Effector CD4-positive, alpha-beta T cell (primary cell): ENCODE data around the gene CCDC178.

Experiments
- DNase-seq: peaks from one replicate; pipeline ENCODE4 v3.0.0-alpha.2; 2020

Gene CCDC178

DNA sequence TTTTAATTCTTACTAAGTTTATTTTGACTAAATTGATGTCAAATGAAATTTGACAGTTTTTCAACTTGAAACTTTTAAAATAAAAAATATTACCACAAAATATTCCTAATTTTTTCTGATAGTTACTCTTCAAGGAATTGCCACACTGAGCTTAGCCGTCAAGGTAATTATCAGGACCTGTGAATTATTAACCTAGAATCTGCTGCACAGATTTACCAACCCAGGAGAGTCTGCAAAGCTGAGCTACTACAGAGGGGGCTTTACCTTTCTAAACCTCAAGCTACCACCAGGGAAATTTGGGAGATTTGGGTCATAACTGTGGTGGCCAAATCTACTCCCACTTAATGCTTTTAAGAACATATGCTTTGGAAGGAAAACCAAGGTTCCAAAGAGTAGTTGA lies 324.6 kb downstream of the CCDC178 start:
- no peak for DNase-seq

DNA sequence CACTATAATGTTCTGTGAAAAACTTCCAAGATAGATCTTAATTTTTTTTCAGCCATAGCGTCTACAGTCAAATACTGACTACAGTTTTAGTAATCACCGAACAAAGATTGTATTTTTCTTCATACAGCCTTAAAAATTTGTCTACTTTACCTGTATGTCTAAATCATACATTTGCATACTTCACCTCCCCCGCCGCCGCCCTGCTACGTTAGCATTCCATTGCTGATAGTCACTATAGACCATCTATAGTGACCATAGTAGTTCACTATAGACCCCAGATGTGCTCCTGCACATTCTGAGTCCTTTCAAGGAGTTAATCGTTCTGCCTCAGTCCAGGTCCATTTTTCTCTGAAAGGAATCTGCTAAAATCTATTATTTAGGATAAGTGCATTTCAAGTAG lies 325.0 kb downstream of the CCDC178 start:
- DNase-seq = no peak

DNA sequence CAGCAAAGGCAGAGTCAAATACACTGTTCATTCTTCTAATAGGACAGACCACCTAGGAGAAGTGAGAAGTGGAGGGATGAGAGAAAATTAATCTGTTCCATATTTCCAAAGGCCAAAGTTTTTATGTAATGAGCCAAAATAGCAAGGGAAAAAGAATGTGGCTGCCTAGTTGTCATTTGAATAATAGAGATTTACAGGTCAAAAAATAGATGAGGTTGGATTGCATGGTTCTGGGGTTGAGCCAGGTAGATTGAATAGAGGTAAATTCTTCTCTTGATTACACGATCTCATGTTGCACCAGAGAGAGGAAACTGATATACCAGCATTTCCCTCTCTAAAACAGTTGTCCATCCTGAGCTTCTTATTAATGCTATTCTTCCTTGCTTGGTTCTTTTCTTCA lies 325.8 kb downstream of the CCDC178 start:
- no peak for DNase-seq

GRCh38 chr18:33113416-33113815 lies 327.1 kb downstream of the CCDC178 start:
- DNase-seq = no peak

DNA sequence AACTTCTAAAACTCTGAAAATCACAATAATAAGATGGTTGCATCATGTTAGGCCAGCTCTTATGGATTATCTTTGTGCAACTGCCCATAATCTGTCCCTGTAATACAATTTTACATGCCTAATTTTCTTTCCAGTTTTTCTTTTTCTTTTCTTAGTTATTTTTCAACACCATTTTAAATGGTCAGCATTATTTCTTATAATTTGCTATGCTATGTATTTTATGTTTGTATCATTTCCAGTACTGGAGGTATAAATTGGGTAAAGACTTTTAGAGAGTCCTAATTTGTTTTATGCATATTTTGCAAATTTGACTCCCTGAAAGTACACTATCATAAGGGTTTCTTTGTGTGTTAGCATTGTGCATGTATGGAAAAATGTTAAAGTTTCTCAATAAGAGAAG lies 333.0 kb downstream of the CCDC178 start:
- DNase-seq = no peak

- no peak for DNase-seq
Measured at GRCh38 chr18:33101316-33101715, 339.2 kb downstream of the CCDC178 start.

DNA sequence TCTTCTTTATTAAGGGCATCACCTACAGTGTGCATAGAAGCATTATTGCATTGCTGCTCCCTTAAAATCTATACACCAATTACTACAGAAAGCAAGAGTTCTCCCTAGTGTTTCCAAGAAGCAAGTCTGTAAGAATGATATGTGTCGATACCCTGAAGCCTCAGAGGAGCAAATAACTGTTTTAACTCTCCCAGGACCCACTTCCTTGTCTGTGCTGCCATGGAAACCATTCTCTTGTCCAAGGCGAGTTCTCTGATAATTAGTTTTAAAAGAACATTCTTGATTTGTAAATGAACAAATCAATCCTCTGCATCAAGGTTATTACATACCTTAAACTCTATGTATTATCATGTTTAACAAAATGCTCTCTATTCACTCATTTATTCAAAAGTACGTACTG lies 340.9 kb downstream of the CCDC178 start:
- DNase-seq = no peak

DNA sequence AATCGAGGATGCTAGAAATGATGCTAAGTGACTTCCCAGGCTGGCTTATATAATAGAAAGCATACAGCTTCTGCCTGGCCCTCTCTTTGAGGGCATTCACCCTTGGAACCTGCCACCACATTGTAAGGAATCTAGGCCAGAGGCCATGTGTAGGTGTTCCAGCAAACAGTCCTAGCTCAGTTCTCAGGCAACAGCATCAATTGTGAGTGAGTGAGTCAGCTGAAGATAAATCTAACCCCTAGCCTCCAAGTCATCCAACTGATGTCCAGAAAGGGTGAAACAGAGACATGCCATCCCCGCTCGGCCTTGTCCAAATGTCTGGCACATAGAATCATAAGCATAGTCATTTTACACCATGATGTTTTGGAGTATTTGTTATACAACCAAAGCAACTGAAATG lies 343.4 kb downstream of the CCDC178 start:
- DNase-seq = no peak

DNA sequence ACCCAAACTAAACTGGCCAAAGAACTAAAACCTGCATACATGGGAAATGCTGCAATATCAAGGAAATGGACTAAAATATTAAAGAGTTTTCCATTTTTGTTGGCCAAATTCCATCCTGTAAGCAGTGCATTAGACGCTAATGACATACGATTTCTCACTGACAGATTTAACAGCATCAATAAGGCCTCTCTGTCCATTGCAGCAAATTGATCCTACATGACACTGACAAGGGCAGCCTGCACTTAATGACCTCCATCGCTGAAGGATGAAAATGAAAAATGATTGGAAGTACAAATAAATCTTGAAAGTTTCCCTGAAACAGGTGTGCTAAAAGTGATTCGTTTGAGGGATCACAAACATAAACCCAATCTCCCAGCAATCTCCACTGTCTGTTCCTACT lies 350.1 kb downstream of the CCDC178 start:
- DNase-seq = no peak

- no peak for DNase-seq
Measured at GRCh38 chr18:33076601-33077000, 363.9 kb downstream of the CCDC178 start.

- DNase-seq = no peak
Measured at GRCh38 chr18:33074125-33074524, 366.4 kb downstream of the CCDC178 start.

- DNase-seq = no peak
Measured at GRCh38 chr18:33062834-33063364, 377.6 kb downstream of the CCDC178 start.

- DNase-seq = no peak
Measured at GRCh38 chr18:33052886-33053285, 387.6 kb downstream of the CCDC178 start.

- no peak for DNase-seq
Measured at GRCh38 chr18:33051407-33051806, 389.1 kb downstream of the CCDC178 start.

- DNase-seq = no peak
Measured at GRCh38 chr18:33040213-33040612, 400.3 kb downstream of the CCDC178 start.

- no peak for DNase-seq
Measured at GRCh38 chr18:33034945-33035344, 405.6 kb downstream of the CCDC178 start.

DNA sequence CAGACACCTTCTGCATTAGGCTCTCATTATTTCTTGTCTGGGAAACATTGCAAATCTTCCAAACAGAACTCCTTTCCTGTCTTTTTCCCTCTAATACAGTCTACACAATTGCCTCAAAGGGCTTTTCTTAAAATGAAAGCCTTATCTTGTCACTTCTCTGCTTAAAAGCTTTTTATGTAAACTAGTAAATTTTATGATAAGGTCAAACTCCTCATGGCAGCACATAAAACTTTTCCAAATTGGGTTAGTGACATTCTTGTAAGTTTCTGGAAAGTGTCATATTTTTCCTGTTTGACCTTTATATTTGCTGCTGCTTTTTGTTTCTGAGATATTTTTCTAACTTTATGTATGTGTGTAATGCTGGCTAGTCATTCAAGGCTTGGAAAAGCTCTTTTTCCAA lies 406.3 kb downstream of the CCDC178 start:
- no peak for DNase-seq

- no peak for DNase-seq
Measured at GRCh38 chr18:33022370-33022769, 418.2 kb downstream of the CCDC178 start.

DNA sequence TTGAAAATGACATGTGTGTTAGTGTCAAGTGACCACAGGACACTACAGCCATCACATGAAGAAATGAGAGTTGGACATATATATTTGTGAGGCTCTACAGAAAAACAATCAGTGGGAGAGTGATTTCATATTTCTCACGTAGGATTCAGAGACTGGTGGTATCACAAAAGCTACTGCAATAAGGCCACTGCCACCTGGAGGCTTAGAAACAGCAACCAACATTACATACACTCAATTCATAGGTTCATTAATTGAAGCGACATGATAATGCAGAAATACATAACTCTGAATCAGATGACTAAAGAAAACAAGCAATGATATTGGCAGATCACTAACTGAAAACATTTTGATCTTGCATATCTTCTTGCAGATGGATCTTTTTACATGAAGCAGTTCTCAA lies 419.6 kb downstream of the CCDC178 start:
- no peak for DNase-seq

- DNase-seq = no peak
Measured at GRCh38 chr18:33014060-33014796, 426.3 kb downstream of the CCDC178 start.

DNA sequence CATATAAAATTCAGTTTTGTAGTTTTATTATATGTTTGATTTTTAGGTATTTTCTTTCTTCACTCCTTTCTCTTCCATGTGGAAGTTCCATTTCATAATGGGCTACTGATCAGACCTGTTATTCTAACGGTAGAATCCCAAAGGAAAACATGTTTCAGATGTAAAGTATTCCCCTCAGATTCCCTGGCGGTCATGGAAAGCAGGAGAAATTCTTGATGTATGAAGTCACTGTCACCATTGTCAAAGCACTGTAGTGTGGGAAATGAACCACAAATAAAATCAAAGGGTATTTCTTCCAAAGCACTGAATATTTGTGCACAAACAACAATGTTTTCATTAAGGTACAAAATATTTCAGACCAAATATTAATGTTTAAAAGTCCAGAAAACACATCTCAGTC lies 430.4 kb downstream of the CCDC178 start:
- no peak for DNase-seq

DNA sequence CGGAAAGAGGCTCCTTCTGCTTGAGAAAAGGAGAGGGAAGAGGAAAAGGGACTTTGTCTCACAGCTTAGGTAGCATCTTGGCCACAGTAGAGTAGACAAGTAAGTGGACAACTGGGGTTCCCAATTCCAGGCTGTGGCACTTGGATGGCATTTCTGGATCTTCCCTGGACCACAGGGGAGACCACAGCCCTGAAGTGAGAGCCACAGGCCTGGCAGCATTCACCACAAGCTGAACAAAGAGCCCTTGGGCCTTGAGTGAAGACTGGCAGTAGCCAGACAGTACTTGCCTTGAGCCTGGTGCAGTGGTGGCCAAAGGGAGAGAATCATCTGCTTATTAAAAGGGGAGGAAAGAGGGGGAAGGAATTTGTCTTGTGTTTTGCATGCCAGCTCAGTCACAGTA lies 441.6 kb downstream of the CCDC178 start:
- no peak for DNase-seq

- DNase-seq = no peak
Measured at GRCh38 chr18:32998285-32998684, 442.2 kb downstream of the CCDC178 start.

- DNase-seq = no peak
Measured at GRCh38 chr18:32983721-32984120, 456.8 kb downstream of the CCDC178 start.

- no peak for DNase-seq
Measured at GRCh38 chr18:32980896-32981295, 459.6 kb downstream of the CCDC178 start.
